MM.1S (cell line): ENCODE measurements around the gene DLGAP1.

Experiments
- EZH2 ChIP-seq: fragments of 300-600 bp; sonication (generic); optimal IDR thresholded peaks from 2 replicates; pipeline ENCODE3; 2017; ENCODE audit warnings: low read depth, mild to moderate bottlenecking, antibody characterized with exemption, low read length, mixed read lengths
- TF ChIP-seq, protein P1 (sequence below): fragments of 300-600 bp; sonication (generic); IDR thresholded peaks from 2 replicates; pipeline ENCODE4 v1.5.1; 2016; ENCODE audit warnings: antibody characterized with exemption, low read length, mixed read lengths

DNA sequence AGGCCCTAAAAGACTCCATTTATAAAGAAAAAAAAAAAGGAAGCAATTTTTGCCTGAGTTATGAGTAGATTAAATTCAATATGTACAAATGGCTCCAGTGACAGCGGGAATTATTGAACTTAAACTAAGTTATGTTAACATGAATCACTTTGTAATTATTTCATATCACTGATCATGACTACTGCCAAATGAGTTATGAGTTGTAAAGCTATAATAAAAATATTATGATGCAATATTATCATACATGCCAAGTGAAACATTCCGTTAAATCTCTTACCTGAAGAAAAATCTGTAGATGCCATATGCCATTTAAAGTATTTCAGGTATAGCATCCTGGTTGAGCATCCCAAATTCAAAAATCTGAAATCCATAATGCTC lies 217.5 kb downstream of the DLGAP1 start:
- TF ChIP-seq, protein P1, sequence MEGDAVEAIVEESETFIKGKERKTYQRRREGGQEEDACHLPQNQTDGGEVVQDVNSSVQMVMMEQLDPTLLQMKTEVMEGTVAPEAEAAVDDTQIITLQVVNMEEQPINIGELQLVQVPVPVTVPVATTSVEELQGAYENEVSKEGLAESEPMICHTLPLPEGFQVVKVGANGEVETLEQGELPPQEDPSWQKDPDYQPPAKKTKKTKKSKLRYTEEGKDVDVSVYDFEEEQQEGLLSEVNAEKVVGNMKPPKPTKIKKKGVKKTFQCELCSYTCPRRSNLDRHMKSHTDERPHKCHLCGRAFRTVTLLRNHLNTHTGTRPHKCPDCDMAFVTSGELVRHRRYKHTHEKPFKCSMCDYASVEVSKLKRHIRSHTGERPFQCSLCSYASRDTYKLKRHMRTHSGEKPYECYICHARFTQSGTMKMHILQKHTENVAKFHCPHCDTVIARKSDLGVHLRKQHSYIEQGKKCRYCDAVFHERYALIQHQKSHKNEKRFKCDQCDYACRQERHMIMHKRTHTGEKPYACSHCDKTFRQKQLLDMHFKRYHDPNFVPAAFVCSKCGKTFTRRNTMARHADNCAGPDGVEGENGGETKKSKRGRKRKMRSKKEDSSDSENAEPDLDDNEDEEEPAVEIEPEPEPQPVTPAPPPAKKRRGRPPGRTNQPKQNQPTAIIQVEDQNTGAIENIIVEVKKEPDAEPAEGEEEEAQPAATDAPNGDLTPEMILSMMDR, result no peak
- no peak for TF ChIP-seq EZH2
